Lung (tissue), 12 donors: Measurements from ENCODE around the gene VPS37D. TPM values are rescaled to one million over a fixed set of nuclear protein-coding genes. Genes with fewer than 3 reads are reported as not detected.

ENCODE experiments used
- ATAC-seq: fragments of 200-7000 bp; cut with Tn5 transposase; one replicate; pipeline ENCODE4 v1.9.1; 2020; ENCODE audit warnings: moderate number of reproducible peaks; ENCODE audit not compliant: insufficient read depth, low FRiP score
- DNase-seq, 3 donors: peaks; one replicate each; pipeline ENCODE4 v3.0.0-alpha.2; 2013 to 2017
- H3K27ac ChIP-seq, 2 donors: one replicate each; pipeline ENCODE4 v1.5.1; 2013; ENCODE audit warnings: mild to moderate bottlenecking in 2 of 2, moderate library complexity in 2 of 2, control low read depth in 1 of 2, inconsistent platforms in 1 of 2, low read depth in 1 of 2, low read length in 1 of 2
- H3K27me3 ChIP-seq, 3 donors: one replicate each; pipeline ENCODE4 v1.5.1; 2013; ENCODE audit warnings: low read length in 2 of 3; ENCODE audit not compliant: control insufficient read depth in 3 of 3, insufficient read depth in 3 of 3
- H3K36me3 ChIP-seq, 4 donors: one replicate each; pipeline ENCODE4 v1.5.1; 2013; ENCODE audit warnings: low read length in 4 of 4, mild to moderate bottlenecking in 1 of 4, moderate library complexity in 1 of 4; ENCODE audit not compliant: control insufficient read depth in 4 of 4, insufficient read depth in 4 of 4
- H3K4me1 ChIP-seq, 5 donors: one replicate each; pipeline ENCODE4 v1.5.1; 2013; ENCODE audit warnings: low read length in 5 of 5, mild to moderate bottlenecking in 2 of 5, moderate library complexity in 1 of 5; ENCODE audit not compliant: control insufficient read depth in 5 of 5, insufficient read depth in 5 of 5
- H3K4me3 ChIP-seq: one replicate; pipeline ENCODE4 v1.5.1; 2013; ENCODE audit warnings: mild to moderate bottlenecking, control low read depth, moderate library complexity
- H3K9ac ChIP-seq, 2 donors: one replicate each; pipeline ENCODE4 v1.5.1; 2013; ENCODE audit warnings: low read length in 2 of 2, control low read depth in 1 of 2; ENCODE audit not compliant: insufficient read depth in 1 of 2
- H3K9me3 ChIP-seq, 4 donors: one replicate each; pipeline ENCODE4 v1.5.1; 2013; ENCODE audit warnings: low read length in 3 of 4, mild to moderate bottlenecking in 1 of 4, moderate library complexity in 1 of 4; ENCODE audit not compliant: control insufficient read depth in 4 of 4, insufficient read depth in 3 of 4
- CTCF ChIP-seq: IDR thresholded peaks from 2 replicates; pipeline ENCODE4 v1.5.1; 2012; ENCODE audit warnings: mild to moderate bottlenecking; ENCODE audit errors: control extremely low read depth, extremely low read depth
- WGBS, 2 donors: extraction: QIAGEN DNeasy Blood & Tissue Kit; methylation state at CpG; one replicate each; pipeline ENCODE4 v1.1.7; 2013; 5-methylcytosine and 5-hydroxymethylcytosine counted together
- polyA plus RNA-seq, 2 donors: library from polyadenylated mRNA; stranded (reverse); fragments of 200-250 nt; gene quantifications; one replicate each; pipeline ENCODE4 v1.2.1, GENCODE V29; 2013
- total RNA-seq, 2 donors: library from RNA; depleted of rRNA in 1 of 2; stranded (reverse); fragments of >200 nt in 1 of 2; gene quantifications; one replicate each; pipeline ENCODE4 v1.2.1, GENCODE V29; 2014 to 2021
- donor health status: control.
- donor health status: control.
- donor health status: Bipolar disorder and iron deficiency.
- donor health status: healthy.
- donor health status: DM: yes; HTN: yes; CAD: no.

VPS37D gene
- total and polyA plus RNA-seq, 4 donors: 0.66 to 5.5 (median 1.3) TPM

DNA sequence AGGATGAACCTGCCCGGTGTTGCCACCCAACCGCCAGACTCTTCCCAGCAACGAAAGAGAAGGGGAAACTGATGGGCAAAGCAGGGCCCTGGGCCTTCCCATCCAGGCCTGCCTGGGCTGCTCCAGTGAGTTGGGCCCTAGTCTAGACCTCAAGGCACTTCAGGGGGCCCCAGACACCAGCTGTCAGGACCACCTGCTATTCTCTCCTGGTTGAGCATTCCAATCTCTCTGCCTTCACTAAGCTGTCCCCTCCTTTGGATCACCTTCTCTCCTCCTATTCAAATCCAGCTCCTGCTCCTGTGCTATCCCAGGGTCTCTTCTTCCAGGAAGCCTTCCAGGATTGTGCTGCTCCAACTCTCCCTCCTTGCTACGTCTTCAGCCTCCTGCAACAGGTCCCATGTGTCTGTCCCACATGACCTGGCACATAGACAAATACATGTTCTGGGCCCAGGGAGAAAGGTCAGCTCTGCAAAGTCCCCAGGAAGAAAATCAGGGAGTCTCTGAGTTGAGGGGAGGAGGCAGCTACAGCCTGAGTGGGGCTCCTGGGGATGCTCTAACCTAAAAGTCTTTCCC is 48.8 kb downstream of the VPS37D start:
- H3K9me3 ChIP-seq: no peaks in the 10 kb centered on the region
- H3K36me3 ChIP-seq: no peaks in the 10 kb centered on the region
- H3K4me1 ChIP-seq: peaks cover 0 to 20% (median 13%) of the 10 kb centered on the region in 5 donors
- no peak for DNase-seq
- H3K27me3 ChIP-seq: no peaks in the 10 kb centered on the region
- ATAC-seq: no peak
- H3K9ac ChIP-seq: no peak overlapping the region
- no peak for TF ChIP-seq CTCF
- no peak overlapping the region for H3K4me3 ChIP-seq
- WGBS, 2 donors: 63 to 74% methylated on average over 4 of the region's 4 CpGs
- no peak overlapping the region for H3K27ac ChIP-seq

DNA sequence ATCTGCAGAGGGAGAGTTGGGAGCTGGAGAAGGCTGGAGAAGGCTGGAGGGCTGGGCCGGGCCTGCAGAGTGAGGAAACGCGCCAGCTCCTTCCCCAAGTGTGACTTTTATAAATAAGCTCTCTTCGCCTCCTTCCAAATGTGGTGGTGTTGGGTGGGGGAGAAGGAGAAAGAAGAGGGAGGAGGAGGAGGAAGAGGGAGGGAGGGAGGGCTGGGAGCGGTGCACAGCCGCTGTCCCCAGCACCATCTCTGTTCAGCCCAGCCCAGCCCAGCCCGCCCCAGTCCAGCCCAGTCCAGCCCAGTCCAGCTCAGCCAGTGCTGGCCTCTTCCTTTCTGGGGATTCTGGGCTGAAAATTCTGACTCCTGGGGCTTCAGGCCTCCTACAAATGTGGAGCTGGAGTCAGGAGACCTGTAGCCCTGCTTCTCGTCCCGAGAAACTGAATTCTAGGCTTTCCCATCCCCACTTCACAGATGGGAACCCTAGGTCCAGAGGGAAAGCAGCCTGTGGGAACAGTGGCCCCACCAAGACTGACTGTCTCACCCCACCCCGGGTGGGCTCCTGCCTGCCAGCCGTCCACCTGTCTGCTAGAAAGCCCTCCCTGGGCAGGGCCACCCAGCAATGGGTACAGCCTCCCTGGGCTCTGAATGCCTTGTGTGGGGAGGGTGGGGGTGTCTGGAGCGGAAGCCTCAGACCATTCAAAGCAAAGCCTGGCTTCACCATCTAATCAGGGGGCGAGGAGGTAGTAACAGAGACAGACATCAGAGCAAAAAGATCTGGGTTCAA is 49.6 kb downstream of the VPS37D start:
- DNase-seq (peak in 1 of 3 donors; percentile 31), ATAC-seq (no peak)
- no peak for TF ChIP-seq CTCF
- Histone ChIP-seq H3K36me3 (no peaks in the 10 kb centered on the region), H3K4me1 (peaks cover 0 to 21% (median 13%) of the 10 kb centered on the region in 5 donors), H3K9ac (no peak overlapping the region), H3K4me3 (no peak overlapping the region), H3K27ac (no peak overlapping the region), H3K27me3 (no peaks in the 10 kb centered on the region), H3K9me3 (no peaks in the 10 kb centered on the region)
- WGBS, 2 donors: 63 to 74% methylated on average over 13 of the region's 13 CpGs

GRCh38 chr7:73717991-73718405 is 50.4 kb downstream of the VPS37D start:
- no peak overlapping the region for H3K9ac ChIP-seq
- no peak for ATAC-seq
- no peaks in the 10 kb centered on the region for H3K36me3 ChIP-seq
- no peaks in the 10 kb centered on the region for H3K9me3 ChIP-seq
- peaks cover 0 to 21% (median 13%) of the 10 kb centered on the region in 5 donors for H3K4me1 ChIP-seq
- peak overlapping the region in 1 of 2 donors; percentile 12 for H3K27ac ChIP-seq
- WGBS, 2 donors: 22 to 55% methylated on average over 10 of the region's 10 CpGs
- no peak for DNase-seq
- H3K4me3 ChIP-seq: no peak overlapping the region
- TF ChIP-seq CTCF: no peak
- H3K27me3 ChIP-seq: no peaks in the 10 kb centered on the region
